ENCODE results near the gene LRRIQ1.

LRRIQ1 gene

DNA sequence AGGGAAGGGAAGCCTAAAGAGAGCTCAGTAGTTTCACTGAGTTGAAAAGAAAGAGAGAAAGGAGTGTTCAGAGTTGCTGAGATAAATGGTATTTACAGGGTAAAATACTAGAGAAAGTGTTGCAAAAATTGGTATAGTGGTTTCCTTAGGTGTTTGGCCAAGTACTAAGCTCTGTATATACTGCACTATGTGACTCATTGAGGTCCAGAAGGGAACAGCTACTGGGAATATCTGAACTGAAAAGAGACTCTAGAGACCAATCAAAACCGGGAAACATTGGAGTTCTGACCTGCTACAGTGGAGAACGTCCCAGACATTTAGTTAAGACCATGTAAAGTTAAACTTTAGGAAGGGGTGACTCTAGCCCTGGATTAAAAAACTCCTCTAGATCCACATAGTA, 201.2 kb downstream of the LRRIQ1 start:
- DNase-seq, result no peak
- H3K4me3 Mint-ChIP-seq, result no peak overlapping the region
- no peak overlapping the region for H3K27ac Mint-ChIP-seq
- H3K4me1 Mint-ChIP-seq, result no peaks in the 10 kb centered on the region
- H3K27me3 Mint-ChIP-seq, result no peaks in the 10 kb centered on the region
- peaks cover 0 to 8% of the 10 kb centered on the region in 2 donors for H3K9me3 Mint-ChIP-seq
- no peak for ATAC-seq

DNA sequence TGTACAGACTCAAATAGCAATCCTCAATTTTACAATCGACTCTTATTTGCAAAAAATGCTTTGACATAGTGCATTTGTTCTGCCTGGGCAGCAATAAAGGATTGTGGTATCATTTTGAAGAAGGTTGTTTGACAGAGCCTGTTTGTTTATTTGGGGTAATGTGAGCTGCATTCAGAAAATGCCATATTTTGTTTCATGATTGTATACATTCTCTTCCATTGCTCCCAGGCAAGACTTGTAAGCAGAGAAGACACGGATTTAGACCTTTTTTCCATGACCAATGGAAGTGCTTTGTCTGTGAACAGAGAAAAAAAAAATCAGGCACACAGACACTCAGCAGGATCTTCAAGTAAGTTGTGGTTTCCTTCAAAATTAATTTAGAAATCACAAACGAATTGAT, 208.4 kb downstream of the LRRIQ1 start:
- ATAC-seq, result no peak
- Mint-ChIP-seq H3K4me1 (no peaks in the 10 kb centered on the region), H3K27ac (no peak overlapping the region), H3K4me3 (no peak overlapping the region), H3K9me3 (peaks cover 0 to 4% of the 10 kb centered on the region in 2 donors), H3K27me3 (no peaks in the 10 kb centered on the region)
- DNase-seq, result no peak

DNA sequence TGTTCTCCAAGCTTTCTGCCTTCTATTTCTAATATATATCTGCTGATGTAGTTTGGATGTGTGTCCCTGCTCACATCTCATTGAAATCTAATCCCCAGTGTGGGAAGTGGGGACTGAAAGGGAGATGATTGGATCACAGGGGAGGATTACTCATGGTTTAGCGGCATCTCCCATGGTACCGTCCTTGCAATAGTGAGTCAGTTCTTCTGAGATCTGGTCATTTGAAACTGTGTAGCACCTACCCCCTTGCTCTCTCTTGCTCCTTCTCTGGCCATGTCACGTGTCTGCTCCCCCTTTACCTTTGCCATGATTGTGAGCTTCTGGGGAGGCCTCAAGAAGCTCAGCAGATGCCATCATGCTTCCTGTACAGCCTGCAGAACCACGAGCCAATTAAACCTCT, 217.7 kb downstream of the LRRIQ1 start:
- Mint-ChIP-seq H3K27me3 (no peaks in the 10 kb centered on the region), H3K9me3 (no peaks in the 10 kb centered on the region), H3K4me1 (no peaks in the 10 kb centered on the region), H3K27ac (no peak overlapping the region), H3K4me3 (no peak overlapping the region)
- no peak for DNase-seq
- ATAC-seq, result no peak

DNA sequence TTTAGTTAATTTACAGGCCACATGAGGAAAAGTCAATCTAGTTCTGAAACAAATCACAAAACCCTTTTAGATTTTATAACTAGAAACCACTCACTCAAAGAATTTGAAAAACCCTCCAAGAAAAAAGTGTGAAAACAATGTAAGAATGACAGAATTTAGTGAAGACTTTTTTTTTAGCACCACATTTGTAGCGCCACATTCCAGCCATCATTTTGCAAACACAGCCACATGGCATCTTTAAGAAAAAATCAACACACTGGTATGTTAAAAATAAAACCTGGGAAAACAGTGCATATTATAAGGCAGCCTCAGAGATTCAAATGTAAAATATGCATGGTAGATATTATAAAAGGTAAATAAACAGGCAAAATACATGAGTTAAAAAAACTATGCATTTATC, 221.5 kb downstream of the LRRIQ1 start:
- Mint-ChIP-seq H3K4me1 (no peaks in the 10 kb centered on the region), H3K9me3 (no peaks in the 10 kb centered on the region), H3K4me3 (no peak overlapping the region), H3K27me3 (no peaks in the 10 kb centered on the region), H3K27ac (no peak overlapping the region)
- DNase-seq, result no peak
- ATAC-seq, result no peak

DNA sequence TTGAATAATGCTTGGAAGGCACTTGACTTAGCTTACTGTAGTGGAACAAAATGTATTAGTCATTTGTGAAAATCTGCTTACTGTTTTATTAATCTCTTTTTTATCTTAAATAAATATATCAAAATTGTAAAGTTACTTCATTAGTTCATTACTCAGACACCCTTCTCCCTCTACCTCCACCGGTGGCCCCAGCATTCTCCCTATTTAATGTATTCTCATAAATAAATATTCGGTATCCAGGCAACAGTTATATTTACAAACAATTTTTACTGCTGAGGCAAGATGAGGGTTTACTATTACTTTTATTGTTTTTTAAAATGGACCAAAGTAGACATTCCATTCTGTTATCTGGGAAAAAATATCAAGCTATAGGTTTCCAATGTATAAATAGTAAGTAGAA, 224.3 kb downstream of the LRRIQ1 start:
- DNase-seq, result no peak
- Mint-ChIP-seq H3K27ac (no peak overlapping the region), H3K9me3 (no peaks in the 10 kb centered on the region), H3K4me3 (no peak overlapping the region), H3K27me3 (no peaks in the 10 kb centered on the region), H3K4me1 (no peaks in the 10 kb centered on the region)
- ATAC-seq, result no peak

DNA sequence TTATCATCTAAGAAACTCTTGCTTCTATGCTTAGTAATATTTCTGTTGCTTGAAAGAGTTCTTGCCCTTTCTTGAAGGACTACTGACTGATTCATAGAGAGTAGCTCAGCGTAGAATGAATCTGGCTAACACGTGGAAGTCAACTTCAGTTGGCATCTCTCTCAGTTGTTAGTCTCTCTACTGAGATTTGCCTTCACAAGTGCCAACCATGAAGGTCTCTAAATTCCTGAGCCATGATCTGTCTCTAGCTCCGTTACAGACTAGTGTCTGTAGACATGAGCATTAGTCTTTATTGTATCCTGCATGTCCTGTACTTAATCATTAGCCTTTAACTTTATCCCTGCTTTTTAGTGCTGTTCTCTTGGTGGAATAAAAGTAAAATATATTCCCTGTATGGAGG, 224.7 kb downstream of the LRRIQ1 start:
- ATAC-seq, result no peak
- H3K4me3 Mint-ChIP-seq, result no peak overlapping the region
- no peak for DNase-seq
- H3K9me3 Mint-ChIP-seq, result no peaks in the 10 kb centered on the region
- H3K4me1 Mint-ChIP-seq, result no peaks in the 10 kb centered on the region
- no peaks in the 10 kb centered on the region for H3K27me3 Mint-ChIP-seq
- no peak overlapping the region for H3K27ac Mint-ChIP-seq

DNA sequence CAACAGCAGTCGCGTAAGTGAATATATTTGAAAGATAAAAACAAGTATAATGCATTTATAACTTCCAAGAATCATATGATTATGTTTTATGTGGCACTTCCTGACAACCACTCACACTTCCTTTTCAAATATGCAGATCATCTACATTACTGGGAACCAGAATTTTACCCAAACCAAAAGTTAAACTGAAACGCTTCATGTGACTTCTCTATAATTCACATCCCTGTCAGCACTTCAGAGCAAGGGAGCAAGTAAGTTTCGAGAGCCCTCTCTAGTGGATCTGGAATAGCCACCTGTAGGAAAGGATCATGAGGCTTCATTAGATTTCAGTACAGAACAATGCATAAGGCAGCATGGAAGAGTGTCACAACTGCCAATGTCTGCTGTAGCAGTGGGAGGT, 230.2 kb downstream of the LRRIQ1 start:
- Mint-ChIP-seq H3K27ac (no peak overlapping the region), H3K4me1 (no peaks in the 10 kb centered on the region), H3K9me3 (no peaks in the 10 kb centered on the region), H3K27me3 (no peaks in the 10 kb centered on the region), H3K4me3 (no peak overlapping the region)
- DNase-seq (no peak), ATAC-seq (no peak)

DNA sequence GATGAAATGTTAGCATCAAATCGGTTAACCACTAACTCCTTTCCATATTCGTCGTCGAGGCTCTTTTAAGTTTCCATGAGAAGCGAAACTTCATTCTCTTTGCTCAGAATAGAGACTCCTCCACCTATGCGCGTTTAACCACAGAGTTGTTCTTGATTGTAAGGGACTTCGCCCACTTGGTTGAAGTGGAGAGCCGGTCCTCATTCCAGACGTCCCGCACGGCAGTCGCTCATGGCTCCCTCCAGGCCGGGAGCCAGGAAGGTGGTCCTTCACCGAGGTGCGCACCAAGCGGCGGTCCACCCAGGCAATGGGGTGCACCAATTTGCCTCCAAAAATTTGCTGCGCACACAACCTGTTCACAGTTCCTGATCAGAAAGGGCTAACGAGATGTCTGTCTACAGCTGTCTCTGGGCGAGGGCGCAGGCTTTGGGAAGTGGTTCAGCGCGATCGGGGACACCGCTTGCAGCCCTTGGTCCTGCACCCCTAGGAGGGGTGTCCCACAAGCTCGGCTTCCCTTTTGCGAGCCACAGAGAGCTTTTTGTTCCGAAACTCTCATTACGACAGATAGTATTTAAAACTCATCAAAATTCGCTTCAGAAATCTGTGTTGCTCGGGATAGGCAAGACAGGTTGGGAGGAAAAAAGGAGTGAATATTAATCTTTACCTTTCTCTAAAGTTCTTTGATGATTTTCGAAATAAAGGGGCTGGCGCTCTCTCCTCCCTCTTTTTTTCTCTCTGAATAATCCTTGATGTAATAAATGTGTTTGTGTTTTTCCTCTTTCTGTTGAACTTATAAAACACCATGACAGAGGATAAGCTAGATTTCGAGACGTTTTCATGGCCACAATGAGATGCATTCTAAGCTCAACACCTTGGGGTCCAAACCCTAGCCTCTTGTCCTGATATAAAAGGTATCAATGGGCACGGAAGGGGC, 237.5 kb downstream of the LRRIQ1 start:
- H3K4me3 Mint-ChIP-seq, result peak overlapping the region in 1 of 2 donors; percentile 24
- H3K27ac Mint-ChIP-seq, result no peak overlapping the region

DNA sequence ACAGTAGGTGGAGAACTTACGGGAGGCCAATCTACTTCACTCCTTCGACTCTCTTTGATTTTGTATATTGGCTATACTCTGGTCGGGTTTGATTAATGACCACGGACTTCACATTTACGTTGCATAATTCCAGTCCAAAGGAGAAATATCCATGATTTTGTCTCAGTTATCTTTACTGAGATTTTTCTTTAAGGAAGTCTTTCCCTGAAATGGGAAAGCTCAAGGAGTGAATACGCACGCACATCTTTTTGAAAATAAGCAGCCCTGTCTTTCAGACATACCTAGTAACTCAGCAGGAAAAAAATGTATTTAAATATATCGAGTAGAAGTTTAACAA, 238.1 kb downstream of the LRRIQ1 start:
- Mint-ChIP-seq H3K27ac (no peak overlapping the region), H3K4me3 (no peak overlapping the region), H3K27me3 (peaks cover 63% of the 10 kb centered on the region), H3K4me1 (no peaks in the 10 kb centered on the region), H3K9me3 (no peaks in the 10 kb centered on the region)
- ATAC-seq (no peak), DNase-seq (no peak)

More for the DNA sequence above, 237.5 kb downstream of the LRRIQ1 start:
- DNase-seq, result no peak
- Mint-ChIP-seq H3K4me1 (no peaks in the 10 kb centered on the region), H3K9me3 (no peaks in the 10 kb centered on the region), H3K27me3 (peaks cover 56% of the 10 kb centered on the region)
- ATAC-seq, result no peak

DNA sequence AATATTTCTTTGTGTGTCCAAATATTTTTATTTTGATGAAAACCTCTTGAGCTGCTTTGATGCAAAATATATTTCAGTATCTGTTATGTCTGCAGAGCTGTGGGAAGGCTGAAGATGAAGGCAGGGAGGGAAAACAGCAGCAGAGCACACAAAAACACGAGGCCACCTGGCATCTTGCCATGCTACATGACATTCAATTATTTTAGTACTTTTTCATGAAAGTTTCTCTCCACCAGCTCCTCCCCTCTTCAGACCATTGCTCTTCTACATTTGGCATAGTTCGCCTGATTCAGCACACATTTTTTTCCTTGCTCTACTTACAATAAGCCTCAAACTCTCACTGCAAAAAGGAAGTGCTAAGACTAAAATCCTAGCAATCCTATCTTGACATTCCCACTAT, 239.2 kb downstream of the LRRIQ1 start:
- Mint-ChIP-seq H3K27me3 (peaks cover 74% of the 10 kb centered on the region), H3K4me1 (peaks cover 8% of the 10 kb centered on the region), H3K27ac (no peak overlapping the region), H3K9me3 (no peaks in the 10 kb centered on the region), H3K4me3 (no peak overlapping the region)
- ATAC-seq, result no peak
- DNase-seq, result no peak

DNA sequence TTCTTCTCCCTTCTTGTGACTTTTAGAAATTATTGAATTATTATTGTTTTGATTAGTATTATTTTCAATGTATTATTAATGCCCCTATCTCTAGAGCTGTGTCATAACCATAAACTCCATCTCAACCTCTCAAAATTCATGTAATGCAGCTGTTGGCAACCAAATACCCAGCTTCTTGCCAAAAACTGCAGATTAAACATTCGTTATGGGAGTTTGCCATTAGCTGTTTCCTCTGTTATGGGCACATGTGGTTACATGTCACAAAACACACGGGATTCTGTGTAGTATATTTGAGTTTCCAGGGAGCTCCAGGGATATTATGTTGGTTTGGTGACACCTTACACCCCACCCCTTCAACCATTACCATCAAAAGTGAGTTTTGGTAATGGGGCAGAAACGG, 241.0 kb downstream of the LRRIQ1 start:
- ATAC-seq (no peak), DNase-seq (no peak)
- no peaks in the 10 kb centered on the region for H3K9me3 Mint-ChIP-seq
- no peak overlapping the region for H3K4me3 Mint-ChIP-seq
- H3K27ac Mint-ChIP-seq, result no peak overlapping the region
- H3K4me1 Mint-ChIP-seq, result peaks cover 12% of the 10 kb centered on the region
- peaks cover 90% of the 10 kb centered on the region for H3K27me3 Mint-ChIP-seq

DNA sequence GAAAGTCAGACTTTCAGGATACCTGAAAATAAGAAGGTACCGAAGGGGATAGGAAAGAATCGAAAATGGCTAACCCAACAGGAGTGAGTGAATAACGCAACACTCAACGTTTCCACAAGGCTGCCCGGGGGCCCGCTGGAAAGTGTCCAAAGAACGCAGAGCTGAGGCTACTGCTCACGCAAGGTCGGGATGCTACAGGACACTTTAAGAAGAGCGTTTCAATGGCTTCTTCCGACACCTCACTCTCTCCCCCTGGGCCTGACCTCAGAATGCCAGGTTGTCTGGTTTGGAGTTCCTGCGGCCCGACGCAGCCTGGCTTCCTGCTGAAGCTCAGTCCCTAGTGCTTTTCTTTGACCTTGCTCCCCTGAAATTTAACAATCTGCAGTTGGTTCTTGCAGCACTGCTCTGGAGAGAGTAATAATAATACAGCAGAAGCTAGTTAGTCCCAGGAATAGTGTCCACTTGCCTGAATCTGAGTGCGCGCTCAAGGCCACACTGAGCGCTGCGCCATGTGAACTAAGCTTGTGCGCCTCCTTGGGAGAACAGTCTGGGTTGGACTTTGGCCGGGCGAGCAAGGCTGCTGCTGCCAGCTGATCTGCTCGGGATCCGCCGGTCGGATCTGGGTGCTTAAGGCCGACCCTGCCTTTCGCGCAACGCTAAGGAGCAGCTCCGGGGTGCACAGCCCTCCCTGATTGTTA, 241.9 kb downstream of the LRRIQ1 start:
- ATAC-seq (no peak), DNase-seq (no peak)
- Mint-ChIP-seq H3K4me3 (no peak overlapping the region), H3K27me3 (peaks cover 85% of the 10 kb centered on the region), H3K4me1 (peaks cover 12% of the 10 kb centered on the region), H3K9me3 (no peaks in the 10 kb centered on the region), H3K27ac (no peak overlapping the region)

DNA sequence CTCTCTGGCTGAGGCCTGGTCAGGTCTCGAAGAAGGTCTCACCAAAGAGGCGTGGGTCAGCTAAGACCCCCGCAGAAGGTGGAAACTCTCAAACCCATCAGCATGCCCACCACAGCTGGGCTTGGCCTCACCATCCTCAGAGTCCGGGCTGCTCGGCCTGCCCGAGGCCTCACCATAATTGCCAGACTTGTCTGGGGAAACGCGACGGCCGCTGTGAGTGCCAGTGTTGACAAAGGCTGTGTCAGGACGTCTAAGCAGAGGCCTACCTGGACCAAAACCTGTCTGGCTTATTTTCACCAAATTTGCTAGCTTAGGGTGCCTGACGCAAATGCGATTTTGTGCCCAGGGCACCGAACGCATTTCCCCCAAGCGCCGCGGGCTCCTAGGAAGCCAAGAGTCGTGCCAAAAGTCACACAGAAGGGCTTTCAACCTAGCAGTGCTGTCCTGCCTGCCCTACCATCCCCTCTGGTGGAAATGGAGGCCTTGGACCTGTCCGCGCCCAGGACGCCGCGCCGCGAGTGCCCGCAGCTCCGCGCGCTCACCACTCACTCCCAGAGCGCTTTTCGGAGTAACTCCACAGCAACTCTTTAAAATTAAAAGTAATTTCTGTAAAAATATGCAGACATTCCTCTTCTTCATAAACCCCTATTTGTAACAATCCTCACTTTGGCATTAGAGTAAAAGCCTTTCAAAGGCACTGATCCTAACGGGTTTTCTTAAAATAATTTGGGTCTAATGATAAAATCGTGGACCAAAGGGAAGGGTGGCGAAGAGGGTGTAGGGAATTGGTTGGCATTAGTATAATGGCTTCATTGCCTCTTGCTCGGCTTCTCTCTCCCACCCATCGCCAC, 242.7 kb downstream of the LRRIQ1 start:
- no peak for DNase-seq
- ATAC-seq, result no peak
- no peaks in the 10 kb centered on the region for H3K9me3 Mint-ChIP-seq
- H3K4me3 Mint-ChIP-seq, result no peak overlapping the region
- H3K27ac Mint-ChIP-seq, result no peak overlapping the region
- peaks cover 77% of the 10 kb centered on the region for H3K27me3 Mint-ChIP-seq
- H3K4me1 Mint-ChIP-seq, result peaks cover 12% of the 10 kb centered on the region

DNA sequence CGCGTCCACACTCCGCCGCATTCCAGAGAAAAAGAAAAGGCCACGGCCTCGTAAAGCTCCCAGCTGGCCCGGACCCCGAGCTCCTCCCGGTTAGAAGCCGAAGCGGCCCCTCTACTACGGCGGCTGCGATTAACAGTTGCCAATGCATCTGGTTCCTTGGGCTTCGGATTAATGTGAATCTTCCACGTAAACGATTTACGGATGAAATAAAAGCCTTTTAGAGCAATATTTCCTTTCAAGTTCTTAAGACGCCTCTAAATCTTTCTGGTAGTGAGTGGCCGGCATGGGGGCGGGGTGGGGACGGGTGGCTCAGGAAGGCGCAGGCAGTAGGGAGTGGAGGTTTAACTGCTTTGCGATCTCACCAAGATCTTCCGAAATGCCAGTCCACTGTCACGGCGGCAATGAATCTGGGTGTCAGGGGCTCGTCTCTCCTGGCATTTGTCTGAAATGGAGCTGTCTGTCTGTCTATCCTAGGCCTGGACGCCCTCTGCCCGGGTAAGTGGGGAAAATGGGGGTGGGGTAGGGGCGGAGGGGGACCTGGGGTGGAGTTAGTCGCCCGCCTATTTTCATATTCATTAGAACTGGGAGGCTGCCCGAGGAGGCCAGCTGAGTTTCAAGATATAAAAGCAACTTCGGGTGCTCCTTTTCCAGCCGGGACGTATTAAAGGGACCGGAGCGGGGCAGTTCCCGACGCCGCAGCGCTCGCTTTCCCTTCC, 243.5 kb downstream of the LRRIQ1 start:
- peaks cover 12% of the 10 kb centered on the region for H3K4me1 Mint-ChIP-seq
- peaks cover 69% of the 10 kb centered on the region for H3K27me3 Mint-ChIP-seq
- no peak overlapping the region for H3K27ac Mint-ChIP-seq
- H3K4me3 Mint-ChIP-seq, result no peak overlapping the region
- H3K9me3 Mint-ChIP-seq, result no peaks in the 10 kb centered on the region
- no peak for ATAC-seq
- DNase-seq, result no peak

All from stimulated activated naive CD8-positive, alpha-beta T cell treated with anti-CD3 and anti-CD28 coated beads, Interleukin-15, amount 100 ng/mL, for 72 hours (primary cell).